GM19025 (cell line): ENCODE results near the gene ATXN1.

Experiments
- ATAC-seq: cut with Tn5 transposase; IDR thresholded peaks from one replicate; pipeline ENCODE4 v1.9.1; 2021; ENCODE audit warnings: mild to moderate bottlenecking, low read depth, moderate library complexity; ENCODE audit not compliant: unreplicated experiment

Gene ATXN1

DNA sequence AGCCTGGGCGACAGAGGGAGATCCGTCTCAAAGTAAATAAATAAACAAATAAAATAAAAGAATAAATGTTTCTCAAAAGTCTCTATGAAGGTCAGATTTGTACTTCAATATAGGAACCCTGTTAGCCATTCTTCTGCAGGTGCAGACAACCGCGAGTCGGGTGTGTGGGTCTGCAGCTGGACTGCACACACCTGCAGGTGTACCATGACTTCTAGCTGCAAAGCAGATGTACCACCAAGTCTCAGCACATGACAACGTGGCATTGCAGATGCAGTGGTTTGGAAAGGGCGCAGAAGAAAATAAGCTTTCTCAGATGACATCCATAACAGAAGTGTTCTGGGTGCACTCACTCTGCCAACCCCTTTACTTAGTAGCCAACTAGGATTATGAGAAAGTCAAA, 239.7 kb downstream of the ATXN1 start:
- ATAC-seq: no peak

DNA sequence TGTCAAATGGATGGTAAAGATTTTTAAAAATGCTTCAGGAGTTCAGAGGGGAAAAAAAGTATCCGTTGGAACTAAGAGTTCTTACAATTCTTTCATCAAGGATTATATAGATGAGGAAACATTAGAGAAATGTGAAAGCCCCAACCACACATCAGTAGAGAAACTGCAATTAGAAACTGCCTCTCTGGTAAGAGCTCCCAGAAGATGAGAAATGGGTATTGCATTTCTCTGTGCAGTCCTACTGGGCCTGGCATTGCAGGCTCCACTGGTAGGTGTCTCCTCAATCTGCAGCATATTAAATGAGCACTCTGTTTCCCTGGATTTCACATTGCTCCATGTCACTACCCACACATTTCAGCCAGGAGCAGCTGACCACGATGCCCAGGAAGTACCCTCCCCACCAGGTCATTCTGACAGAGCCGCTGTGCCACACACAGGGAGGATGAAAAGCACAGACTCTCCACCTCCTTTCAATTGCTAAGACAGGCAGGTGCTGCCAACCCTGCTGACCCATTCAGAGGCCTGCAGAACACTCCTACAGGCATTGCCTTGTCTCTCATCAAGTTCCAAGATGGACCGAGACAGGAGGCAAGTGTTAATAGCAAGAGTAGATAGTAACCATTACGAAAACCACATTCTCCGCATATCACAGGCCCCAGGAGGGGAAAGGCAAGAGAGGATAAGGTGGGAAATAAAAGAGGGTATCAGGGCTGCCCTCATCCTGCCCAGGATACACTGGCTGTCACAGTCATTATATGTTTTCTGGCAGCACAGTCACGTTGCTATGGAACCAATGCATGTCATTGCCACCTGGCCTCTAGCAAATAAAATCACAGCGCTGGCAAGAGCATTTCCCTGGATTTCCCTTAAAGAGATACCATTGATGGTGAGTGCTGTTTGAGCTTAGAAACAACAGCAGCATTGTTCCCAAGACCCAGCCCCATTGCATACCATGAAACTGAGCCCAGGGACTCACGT, 241.7 kb downstream of the ATXN1 start:
- no peak for ATAC-seq

DNA sequence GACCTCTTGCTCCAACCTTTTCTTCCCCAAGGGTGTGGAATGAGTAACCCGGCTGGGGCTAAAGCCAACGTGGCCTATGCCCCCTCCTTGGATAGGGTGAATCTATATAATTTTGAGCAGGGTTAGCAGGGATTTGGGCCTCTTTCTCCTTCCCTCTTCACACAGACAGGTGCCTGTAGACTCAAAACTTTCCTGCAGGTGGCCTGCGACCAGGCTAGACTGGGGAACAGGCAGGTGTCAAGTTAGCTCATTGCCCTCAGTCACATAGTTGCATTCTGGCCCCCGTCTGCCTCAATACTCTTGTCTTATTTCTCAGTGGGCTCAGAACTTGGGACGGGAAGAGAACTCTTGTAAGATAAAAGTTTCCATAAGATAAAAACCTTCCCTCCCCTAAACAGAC, 243.0 kb downstream of the ATXN1 start:
- ATAC-seq: no peak

DNA sequence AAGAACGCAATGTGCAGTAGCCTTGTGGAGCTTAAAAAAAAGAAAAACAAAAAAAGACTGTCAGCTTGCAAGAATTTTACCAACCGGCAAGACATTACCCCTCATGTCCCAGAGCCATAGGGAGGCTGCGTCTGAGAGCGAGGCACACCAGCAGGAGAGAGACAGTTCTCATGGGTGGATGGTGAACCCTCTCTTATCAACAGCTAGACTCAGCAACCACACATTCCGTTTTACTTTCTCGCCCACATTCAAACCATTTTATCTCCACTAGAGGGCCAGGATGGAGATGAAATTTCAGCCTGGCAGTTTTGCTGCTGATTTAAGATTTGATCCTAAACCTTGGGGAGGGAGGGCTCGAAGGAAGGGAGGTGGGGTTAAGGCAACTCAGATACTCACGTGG, 247.0 kb downstream of the ATXN1 start:
- no peak for ATAC-seq

GRCh38 chr6:16512544-16513290, 248.5 kb downstream of the ATXN1 start:
- no peak for ATAC-seq

GRCh38 chr6:16511723-16512489, 249.4 kb downstream of the ATXN1 start:
- peak; percentile 59 for ATAC-seq

GRCh38 chr6:16511040-16511660, 250.1 kb downstream of the ATXN1 start:
- no peak for ATAC-seq

DNA sequence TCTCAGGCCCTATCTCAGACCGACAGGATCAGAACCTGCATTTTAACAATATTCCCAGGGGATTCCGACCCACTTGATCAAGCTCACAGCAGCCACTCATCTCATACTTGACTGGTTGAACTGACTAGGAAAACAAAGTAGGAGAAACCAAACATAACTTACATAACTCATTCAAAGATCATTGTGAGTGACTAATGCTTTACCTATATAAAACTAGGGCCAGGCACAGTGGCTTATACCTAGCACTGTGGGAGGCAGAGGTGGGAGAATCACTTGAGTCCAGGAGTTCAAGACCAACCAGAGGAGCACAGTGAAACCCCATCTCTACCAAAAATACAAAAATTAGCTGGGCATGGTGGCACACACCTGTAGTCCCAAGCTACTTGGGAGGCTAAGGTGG, 251.0 kb downstream of the ATXN1 start:
- no peak for ATAC-seq

DNA sequence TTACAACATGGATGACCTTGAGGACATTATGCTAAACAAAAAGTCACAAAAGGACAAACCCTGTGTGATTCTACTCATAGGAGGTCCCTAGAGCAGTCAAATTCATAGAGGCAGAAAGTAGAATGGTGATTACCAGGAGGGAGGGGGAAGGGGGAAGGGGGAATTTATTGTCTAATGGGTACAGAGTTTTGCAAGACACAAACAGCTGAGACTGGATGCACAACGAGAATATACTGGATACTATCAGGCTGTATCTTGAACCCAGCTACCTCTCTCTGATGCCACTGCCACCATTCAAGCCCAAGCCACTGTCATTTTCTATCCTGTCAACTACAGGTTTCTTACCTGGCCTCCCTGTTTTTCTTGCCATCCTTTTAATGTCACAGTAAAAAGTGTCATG, 252.3 kb downstream of the ATXN1 start:
- ATAC-seq: no peak

DNA sequence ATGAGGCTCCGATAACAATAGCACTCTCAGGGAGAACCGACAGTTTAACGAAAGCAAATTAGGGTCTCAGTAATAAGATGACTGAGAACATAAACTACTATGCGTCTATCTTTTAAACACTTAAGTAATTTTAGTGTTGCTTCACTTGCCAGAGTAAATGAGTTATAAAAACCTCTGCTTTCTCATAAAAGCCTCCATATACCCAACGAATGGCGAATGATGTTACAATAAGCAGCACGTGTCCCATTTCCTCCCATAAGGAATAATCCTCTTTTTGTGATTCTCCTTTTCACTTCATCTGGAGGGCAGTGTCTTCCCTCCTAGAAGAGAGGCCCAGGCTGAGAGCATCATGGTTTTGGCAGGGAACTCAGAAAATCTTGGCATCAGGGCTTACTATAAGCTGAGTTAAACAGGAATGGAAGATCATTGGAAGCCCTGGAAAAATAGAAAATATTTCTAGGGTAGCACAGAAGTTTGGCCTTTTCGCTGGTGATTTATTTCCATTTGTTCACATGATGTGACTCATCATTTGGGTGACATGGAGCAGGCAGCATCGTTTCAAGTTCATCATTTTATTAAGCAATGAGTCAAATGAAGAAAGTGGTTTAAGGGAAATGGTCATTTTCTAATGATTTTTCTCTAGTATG, 255.4 kb downstream of the ATXN1 start:
- ATAC-seq: no peak

DNA sequence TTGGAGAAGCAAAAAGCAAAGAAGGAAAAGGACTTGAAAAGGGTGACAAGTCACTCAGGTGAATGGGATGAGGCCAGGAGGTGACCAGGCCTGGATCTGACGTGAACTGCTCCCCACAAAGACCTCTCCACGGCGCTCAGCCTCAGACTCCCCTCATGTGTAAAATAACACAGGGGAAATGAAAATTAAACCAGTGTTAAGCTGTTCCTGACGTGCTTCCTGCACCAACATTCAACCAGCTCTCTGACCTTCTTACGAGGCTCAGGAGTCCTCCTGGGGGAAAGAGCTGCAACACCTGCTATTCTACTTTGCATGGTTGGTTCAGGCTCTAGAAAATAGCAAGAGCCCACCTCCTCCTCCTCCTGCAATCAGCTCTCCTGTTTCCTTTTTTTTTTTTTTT, 256.7 kb downstream of the ATXN1 start:
- no peak for ATAC-seq

GRCh38 chr6:16503970-16504415, 257.3 kb downstream of the ATXN1 start:
- no peak for ATAC-seq

DNA sequence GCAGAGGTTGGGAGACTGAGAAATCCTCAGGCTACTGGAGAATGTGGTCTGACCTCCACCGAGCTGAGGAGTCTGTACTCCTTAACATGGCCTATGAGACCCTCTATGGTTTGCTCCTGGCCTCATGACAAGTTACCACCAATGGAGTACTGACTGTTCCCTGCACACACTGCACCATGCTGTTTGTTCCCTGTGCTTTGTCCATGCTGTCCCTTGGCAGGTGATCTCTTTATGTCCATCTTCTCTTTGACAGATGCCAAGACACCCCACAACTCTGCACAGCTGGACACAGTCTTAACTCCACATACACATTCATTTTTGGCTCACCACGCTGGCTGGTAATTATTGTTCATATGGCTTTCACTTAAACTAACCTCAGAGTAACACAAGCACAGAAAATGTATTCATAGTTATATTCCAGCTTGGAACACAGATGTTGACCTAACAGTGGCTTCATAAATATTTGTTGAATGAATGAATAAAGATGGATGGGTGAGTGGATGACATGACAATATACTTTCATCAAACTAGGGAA, 258.0 kb downstream of the ATXN1 start:
- no peak for ATAC-seq

DNA sequence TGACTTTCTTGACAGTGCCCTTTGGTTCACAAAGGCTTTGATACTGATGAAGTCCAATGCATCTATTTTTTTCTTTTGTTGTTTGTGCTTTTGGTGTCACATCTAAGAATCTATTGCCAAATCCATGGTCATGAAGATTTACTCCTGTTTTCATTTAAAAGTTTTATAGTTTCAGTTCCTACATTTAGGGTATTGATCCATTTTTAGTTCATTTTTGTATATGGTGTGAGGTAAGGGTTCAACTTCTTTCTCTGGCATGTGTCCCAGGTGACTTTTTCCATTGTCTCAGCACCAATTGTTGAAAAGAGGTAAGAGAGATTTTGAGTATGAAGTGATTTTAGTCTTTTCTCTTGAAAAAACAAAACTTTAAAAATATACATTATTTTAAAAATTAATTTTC, 262.3 kb downstream of the ATXN1 start:
- no peak for ATAC-seq

DNA sequence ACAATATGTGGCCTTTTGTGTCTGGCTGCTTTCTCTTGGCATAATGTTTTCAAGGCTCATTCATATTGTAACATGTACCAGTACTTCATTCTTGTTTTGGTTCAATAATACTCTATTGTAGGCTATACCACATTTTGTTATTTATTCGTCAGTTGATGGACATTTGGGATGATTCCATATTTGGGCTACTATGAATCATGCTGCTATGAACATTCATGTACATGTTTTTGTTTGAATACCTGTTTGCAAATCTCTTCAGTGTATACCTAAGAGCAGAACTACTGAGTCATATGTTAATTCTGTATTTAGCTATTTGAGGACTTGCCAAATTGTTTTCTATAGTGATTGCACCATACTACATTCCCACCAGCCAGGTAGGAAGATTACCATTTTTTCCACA, 263.0 kb downstream of the ATXN1 start:
- ATAC-seq: no peak

DNA sequence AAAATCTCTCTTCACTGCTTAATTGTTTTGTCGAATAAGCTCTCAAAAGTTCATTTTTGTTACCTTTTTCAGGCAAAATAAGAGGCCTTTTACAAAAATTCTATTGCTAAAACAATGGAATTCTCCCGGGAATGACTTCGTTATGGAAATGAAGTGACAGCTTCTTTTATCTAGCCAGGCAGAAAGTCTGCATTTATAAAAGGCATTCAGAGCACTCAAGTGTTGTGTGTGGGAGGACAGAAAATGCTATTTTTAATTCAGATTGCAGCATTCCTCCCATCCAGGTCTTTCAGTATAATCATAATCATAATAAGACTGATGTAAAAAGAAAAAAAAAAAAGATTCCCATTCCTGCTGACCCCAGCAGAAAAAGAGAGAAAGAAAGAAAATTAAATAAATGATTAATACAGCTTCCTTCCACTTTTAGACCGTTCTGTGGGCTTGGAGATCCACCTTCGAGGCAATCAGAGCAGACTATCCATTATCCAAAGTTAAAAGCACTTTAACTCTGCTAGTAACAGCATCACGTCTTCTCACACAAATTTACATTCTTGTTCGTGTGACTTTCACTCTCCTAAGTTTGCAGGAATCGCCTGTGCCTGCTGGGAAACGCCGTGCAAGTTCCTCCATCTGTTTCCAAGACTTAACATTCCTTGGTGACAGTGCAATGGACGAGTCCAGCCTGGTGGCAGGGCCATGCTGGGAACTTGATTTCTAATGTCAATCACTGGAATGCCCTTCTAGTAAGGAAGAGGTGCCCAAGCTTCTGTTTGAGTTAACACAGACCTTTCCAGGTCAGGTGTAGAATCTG, 264.1 kb downstream of the ATXN1 start:
- no peak for ATAC-seq

DNA sequence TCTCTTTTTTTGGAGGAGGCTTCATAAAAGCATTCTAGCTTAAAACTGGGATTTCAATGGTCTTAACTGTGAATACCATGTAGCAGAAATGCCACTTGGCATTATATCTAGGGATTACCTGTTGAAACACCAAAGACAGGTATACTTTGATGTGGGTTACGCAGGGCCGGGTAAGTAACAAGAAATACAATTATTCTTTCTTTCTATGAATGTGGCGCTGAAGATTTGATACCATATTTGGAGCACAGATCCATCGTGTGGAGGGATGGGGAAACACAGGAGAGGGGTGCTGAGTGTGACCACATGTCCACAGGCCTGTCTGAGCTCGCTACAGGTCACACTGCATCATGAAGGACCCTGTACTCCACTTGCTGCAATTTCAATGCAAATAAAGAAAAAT, 265.1 kb downstream of the ATXN1 start:
- ATAC-seq: no peak

GRCh38 chr6:16494793-16495192, 266.5 kb downstream of the ATXN1 start:
- peak; percentile 88 for ATAC-seq

- ATAC-seq: no peak
Measured at GRCh38 chr6:16493802-16494201, 267.5 kb downstream of the ATXN1 start.
